ENCODE results near the gene DUSP8.
"Not testable (repeated sequence)": the region's sequence is repeated elsewhere in the genome, so short reads cannot be mapped to it uniquely, and the experiment has no call there.

DUSP8 gene

DNA sequence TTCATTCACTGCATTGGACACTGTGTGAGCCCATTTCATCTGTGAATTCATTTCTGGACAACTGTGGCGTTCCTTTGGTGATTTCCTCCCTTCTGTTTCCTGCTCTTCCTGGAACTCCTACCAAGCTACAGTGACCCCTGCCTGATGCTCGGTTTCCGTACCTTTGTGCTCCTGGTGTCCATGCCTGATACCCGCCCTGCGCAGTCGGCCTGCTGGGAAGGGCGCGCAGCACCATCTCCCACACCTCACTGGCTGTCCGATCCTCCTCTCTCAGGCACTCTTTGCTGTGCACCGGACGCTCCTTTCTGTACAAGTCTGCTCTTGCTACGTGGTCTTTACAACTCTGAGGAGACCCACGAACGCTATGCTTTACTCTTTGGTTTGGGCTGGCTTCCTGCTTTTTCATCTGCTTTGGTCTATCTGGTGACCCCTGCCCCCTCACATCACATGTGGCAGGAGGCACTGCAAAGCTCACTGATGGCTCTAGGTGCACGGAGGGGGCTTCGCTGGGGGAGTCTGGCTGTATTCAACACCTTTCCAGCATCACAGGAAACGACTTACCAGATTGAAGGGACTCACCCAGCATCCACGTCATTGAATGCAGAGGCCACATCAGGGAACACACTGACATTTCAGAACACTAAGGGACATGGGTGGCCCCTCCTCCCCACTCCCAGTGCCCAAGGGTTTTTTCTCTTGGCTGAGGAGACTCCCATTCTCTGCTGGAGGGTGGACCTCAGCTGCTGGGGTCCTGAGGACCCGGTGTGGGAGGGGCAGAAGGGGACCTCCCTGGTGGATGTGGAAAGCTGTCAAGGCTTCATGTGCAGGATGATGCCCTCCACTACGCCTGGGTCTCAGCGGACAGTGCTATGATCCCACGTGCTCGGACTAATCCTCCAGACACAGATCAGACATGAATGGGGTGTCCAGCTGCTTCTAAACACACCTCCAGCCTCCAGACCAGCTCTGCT lies 58.5 kb downstream of the DUSP8 start:
- Histone ChIP-seq H3K4me3 (ENCODE audit: low read length) (no peak overlapping the region), H3K9me3 (ENCODE audit: low read length) (no peaks in the 10 kb centered on the region), H3K36me3 (ENCODE audit: insufficient read depth, low read length) (no peaks in the 10 kb centered on the region), H3K4me1 (ENCODE audit: insufficient read depth, low read length) (peaks cover 2% of the 10 kb centered on the region), H3K27me3 (ENCODE audit: insufficient read depth, low read length) (no peaks in the 10 kb centered on the region), H2AFZ (ENCODE audit: low read depth, low read length) (no peak overlapping the region)

DNA sequence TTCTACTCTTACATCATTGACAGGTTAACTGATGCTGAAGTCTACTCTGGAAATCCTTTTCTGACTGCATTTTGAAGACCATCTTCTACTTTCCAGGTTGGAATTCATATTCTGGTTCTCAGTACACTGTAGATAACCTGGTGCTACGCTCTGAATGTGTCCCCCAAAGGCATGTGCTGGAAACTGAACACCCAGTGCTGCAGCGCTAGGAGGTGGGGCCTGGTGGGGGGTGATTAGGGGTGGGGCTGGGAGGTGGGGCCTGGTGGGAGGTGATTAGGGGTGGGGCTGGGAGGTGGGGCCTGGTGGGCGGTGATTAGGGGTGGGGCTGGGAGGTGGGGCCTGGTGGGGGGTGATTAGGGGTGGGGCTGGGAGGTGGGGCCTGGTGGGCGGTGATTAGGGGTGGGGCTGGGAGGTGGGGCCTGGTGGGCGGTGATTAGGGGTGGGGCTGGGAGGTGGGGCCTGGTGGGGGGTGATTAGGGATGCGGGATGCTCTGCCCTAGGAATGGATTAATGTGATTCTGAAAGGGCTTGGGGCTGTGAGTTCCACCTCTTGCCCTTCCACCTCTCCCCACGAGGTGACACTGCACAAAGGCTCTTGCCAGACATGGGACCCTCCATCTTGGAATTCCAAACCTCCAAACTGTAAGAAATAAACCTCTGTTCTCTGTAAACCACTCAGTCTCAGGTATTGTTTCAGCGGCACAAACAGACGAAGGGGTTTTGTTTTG lies 59.4 kb downstream of the DUSP8 start:
- H3K27me3 ChIP-seq (ENCODE audit: insufficient read depth, low read length); H3K9me3 ChIP-seq (ENCODE audit: low read length); H3K4me3 ChIP-seq (ENCODE audit: low read length); H3K36me3 ChIP-seq (ENCODE audit: insufficient read depth, low read length); H3K4me1 ChIP-seq (ENCODE audit: insufficient read depth, low read length); H2AFZ ChIP-seq (ENCODE audit: low read depth, low read length): not testable (repeated sequence)

DNA sequence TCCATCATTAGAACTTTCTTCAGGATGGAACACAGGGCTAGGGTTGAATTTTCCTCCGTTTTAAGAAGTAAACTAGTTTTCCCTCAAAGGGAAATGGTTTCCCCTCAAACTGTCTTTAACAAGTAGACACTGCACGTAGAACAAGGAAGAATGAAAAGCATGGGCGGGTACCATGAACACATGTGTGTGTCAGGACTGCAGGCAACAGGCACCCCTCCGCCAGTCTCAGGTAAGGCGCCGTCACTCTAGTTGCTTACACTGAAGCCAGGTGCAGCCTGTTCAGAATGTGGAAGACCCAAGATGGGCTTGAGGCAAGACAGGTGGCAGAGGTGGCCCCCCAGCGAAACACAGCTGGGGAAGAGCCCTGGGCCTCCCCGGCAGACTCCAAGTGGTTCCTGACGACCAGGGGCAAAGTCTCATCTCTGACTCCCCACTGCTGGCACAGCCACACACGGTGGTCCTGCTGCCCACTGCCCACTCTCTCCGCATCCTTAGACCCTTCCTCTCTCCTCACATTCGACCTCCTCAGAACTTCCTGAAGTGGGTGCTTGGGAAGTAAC lies 60.1 kb downstream of the DUSP8 start:
- no peak overlapping the region for H3K4me3 ChIP-seq (ENCODE audit: low read length)
- H3K36me3 ChIP-seq (ENCODE audit: insufficient read depth, low read length): no peaks in the 10 kb centered on the region
- peaks cover 2% of the 10 kb centered on the region for H3K4me1 ChIP-seq (ENCODE audit: insufficient read depth, low read length)
- H2AFZ ChIP-seq (ENCODE audit: low read depth, low read length): no peak overlapping the region
- H3K9me3 ChIP-seq (ENCODE audit: low read length): no peaks in the 10 kb centered on the region
- H3K27me3 ChIP-seq (ENCODE audit: insufficient read depth, low read length): no peaks in the 10 kb centered on the region

- Histone ChIP-seq H3K27me3 (ENCODE audit: insufficient read depth, low read length) (no peaks in the 10 kb centered on the region), H3K4me3 (ENCODE audit: low read length) (no peak overlapping the region), H3K9me3 (ENCODE audit: low read length) (no peaks in the 10 kb centered on the region), H3K4me1 (ENCODE audit: insufficient read depth, low read length) (peaks cover 2% of the 10 kb centered on the region), H2AFZ (ENCODE audit: low read depth, low read length) (no peak overlapping the region), H3K36me3 (ENCODE audit: insufficient read depth, low read length) (no peaks in the 10 kb centered on the region)
These were observed 61.1 kb downstream of the DUSP8 start for GRCh38 chr11:1510928-1511327.

- not testable (repeated sequence) for H3K9me3 ChIP-seq (ENCODE audit: low read length); H2AFZ ChIP-seq (ENCODE audit: low read depth, low read length)
These were observed 61.7 kb downstream of the DUSP8 start for GRCh38 chr11:1510351-1510750.

GRCh38 chr11:1509626-1510255 lies 62.3 kb downstream of the DUSP8 start:
- Histone ChIP-seq H3K36me3 (ENCODE audit: insufficient read depth, low read length) (no peaks in the 10 kb centered on the region), H3K4me3 (ENCODE audit: low read length) (no peak overlapping the region), H3K27me3 (ENCODE audit: insufficient read depth, low read length) (no peaks in the 10 kb centered on the region), H3K9me3 (ENCODE audit: low read length) (no peaks in the 10 kb centered on the region), H2AFZ (ENCODE audit: low read depth, low read length) (no peak overlapping the region), H3K4me1 (ENCODE audit: insufficient read depth, low read length) (no peaks in the 10 kb centered on the region)

More at GRCh38 chr11:1510351-1510750, 61.7 kb downstream of the DUSP8 start:
- H3K36me3 ChIP-seq (ENCODE audit: insufficient read depth, low read length); H3K27me3 ChIP-seq (ENCODE audit: insufficient read depth, low read length); H3K4me1 ChIP-seq (ENCODE audit: insufficient read depth, low read length); H3K4me3 ChIP-seq (ENCODE audit: low read length): not testable (repeated sequence)

DNA sequence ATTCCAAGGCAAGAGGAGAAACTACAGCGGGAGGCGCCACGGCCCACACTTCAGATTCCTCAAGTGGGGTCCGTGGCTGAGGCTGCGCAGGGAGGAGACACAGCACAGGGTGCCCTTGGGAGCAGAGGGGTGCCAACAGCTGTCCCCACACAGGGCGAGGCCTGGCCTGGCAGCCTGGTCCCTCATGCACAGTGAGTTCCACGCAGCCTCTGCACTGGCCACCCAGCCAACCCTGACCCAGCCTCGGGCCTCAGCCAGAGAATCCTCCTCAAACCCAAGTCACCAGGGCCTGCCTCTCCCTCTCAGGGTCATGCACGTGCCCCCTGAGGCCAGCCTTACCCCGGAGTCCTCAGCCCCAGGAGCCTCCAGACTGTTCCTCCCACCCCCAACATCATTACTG lies 63.1 kb downstream of the DUSP8 start:
- Histone ChIP-seq H3K36me3 (ENCODE audit: insufficient read depth, low read length) (no peaks in the 10 kb centered on the region), H3K27me3 (ENCODE audit: insufficient read depth, low read length) (no peaks in the 10 kb centered on the region), H2AFZ (ENCODE audit: low read depth, low read length) (no peak overlapping the region), H3K4me3 (ENCODE audit: low read length) (no peak overlapping the region), H3K9me3 (ENCODE audit: low read length) (no peaks in the 10 kb centered on the region), H3K4me1 (ENCODE audit: insufficient read depth, low read length) (no peaks in the 10 kb centered on the region)

GRCh38 chr11:1508491-1508891 lies 63.6 kb downstream of the DUSP8 start:
- no peaks in the 10 kb centered on the region for H3K9me3 ChIP-seq (ENCODE audit: low read length)
- H3K36me3 ChIP-seq (ENCODE audit: insufficient read depth, low read length): no peaks in the 10 kb centered on the region
- H3K4me3 ChIP-seq (ENCODE audit: low read length): no peak overlapping the region
- H3K27me3 ChIP-seq (ENCODE audit: insufficient read depth, low read length): no peaks in the 10 kb centered on the region
- no peak overlapping the region for H2AFZ ChIP-seq (ENCODE audit: low read depth, low read length)
- H3K4me1 ChIP-seq (ENCODE audit: insufficient read depth, low read length): no peaks in the 10 kb centered on the region

DNA sequence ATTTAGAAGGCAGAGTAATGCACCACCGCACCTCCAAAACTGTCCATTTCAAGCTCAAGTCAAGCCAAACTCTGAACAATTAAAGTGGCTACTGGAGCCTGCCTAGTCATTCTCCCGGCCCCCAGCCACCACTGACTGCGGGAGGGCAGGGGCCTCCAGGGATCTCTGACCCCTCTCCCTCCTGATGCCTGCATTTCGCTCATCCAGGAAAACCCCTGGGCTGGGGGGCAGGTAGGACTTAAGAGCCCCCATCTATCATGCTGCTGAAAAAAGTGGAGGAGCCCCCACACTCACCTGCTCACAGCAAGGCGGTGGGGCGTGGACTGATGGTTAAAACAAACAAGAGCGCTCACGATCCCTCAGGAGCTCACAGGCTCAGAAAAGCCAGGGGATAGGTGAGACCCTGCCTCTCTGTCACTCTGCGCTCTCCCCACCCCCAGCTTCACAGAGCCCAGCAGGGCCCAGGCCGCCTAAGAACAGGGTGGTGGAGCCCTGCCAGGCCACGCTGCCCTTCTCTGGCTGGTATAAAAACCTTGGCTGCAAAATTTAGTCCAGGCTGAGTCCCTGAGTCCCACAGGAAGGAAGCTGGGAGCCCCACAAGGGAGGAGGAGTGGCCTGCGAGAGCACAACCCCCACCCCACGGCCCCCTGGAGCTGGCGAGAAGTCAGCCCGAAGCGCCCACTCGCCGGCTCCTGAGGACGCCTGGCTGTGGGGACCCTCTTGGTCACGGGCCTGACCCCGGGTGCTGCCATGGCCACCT lies 64.5 kb downstream of the DUSP8 start:
- Histone ChIP-seq H3K4me1 (ENCODE audit: insufficient read depth, low read length) (no peaks in the 10 kb centered on the region), H3K9me3 (ENCODE audit: low read length) (no peaks in the 10 kb centered on the region), H3K27me3 (ENCODE audit: insufficient read depth, low read length) (no peaks in the 10 kb centered on the region), H2AFZ (ENCODE audit: low read depth, low read length) (no peak overlapping the region), H3K36me3 (ENCODE audit: insufficient read depth, low read length) (no peaks in the 10 kb centered on the region), H3K4me3 (ENCODE audit: low read length) (no peak overlapping the region)

DNA sequence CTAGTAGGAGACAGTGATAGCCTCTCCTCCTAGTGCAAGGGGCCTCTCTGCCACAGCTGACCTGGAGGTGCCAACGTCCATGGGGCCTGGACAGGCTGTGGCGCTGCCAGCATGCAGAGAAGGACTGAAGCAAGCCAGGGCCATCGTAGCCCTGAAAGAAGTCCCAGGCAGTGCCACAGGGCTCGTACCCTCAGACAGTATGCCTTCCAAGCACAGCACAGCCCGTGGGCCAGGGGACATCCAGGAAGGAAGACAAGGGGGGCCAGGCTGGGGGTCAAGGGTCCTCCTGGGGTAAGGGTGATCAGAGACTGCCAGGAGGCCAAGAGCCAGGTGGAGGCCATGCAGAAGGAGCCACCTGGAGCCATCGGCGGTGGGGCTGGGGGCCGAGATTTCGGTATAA lies 65.1 kb downstream of the DUSP8 start:
- no peaks in the 10 kb centered on the region for H3K9me3 ChIP-seq (ENCODE audit: low read length)
- no peak overlapping the region for H2AFZ ChIP-seq (ENCODE audit: low read depth, low read length)
- H3K27me3 ChIP-seq (ENCODE audit: insufficient read depth, low read length): no peaks in the 10 kb centered on the region
- H3K4me1 ChIP-seq (ENCODE audit: insufficient read depth, low read length): no peaks in the 10 kb centered on the region
- H3K4me3 ChIP-seq (ENCODE audit: low read length): no peak overlapping the region
- no peaks in the 10 kb centered on the region for H3K36me3 ChIP-seq (ENCODE audit: insufficient read depth, low read length)

DNA sequence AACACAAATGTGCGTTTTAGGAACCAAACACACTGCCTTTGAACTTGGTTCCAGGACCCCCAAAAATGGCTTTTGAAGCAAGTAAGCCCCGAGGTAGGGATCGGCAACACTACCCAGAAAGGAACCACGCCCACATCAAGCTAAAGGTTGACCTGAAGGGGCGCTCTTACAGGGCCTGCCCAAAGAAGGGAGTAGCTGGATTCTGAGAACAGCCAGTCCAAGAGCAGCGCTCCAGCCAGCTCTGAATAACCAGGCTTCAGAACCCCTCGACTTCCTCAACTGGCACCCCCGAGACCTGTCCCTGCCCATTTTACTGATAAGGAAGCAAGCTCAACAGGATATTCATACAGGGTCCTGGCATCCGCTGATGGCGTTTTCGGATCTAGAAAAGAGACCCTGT lies 66.6 kb downstream of the DUSP8 start:
- no peak overlapping the region for H2AFZ ChIP-seq (ENCODE audit: low read depth, low read length)
- no peaks in the 10 kb centered on the region for H3K9me3 ChIP-seq (ENCODE audit: low read length)
- no peaks in the 10 kb centered on the region for H3K4me1 ChIP-seq (ENCODE audit: insufficient read depth, low read length)
- no peaks in the 10 kb centered on the region for H3K27me3 ChIP-seq (ENCODE audit: insufficient read depth, low read length)
- H3K36me3 ChIP-seq (ENCODE audit: insufficient read depth, low read length): no peaks in the 10 kb centered on the region
- no peak overlapping the region for H3K4me3 ChIP-seq (ENCODE audit: low read length)

DNA sequence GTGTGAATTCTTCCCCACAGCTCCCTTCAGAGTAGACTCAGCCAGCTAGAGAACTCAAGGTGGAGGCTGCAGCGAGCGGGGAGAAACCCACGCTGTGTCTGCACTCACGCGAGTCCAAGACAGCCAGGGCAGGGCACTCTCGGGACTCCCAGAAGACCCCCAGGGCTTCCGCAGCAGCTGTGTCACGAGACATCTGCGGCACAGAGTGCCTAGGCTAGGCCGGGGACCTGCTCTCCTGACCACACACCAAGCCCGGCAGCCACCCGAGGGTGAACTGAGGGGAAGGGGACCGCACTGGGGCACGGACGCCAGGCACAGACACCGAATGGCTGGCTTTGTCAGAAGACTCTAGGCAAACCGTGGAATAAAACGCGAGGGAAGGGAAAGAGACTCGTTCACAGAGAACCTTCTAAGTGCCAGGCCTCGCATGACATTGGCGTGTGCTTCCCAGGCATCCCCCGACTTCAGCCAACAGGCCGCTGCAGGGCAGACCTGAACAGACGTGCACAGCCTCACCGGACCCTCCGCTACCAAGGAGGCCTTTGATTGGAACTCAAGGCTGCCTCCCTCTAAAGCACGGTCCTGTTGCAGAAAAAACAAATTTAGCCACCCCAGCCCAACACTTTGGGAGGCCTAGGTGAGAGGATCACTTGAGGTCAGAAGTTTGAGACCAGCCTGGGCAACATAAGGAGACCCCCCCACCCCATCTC lies 67.3 kb downstream of the DUSP8 start:
- no peaks in the 10 kb centered on the region for H3K9me3 ChIP-seq (ENCODE audit: low read length)

More for the DNA sequence above, 67.3 kb downstream of the DUSP8 start:
- Histone ChIP-seq H3K27me3 (ENCODE audit: insufficient read depth, low read length) (no peaks in the 10 kb centered on the region), H3K36me3 (ENCODE audit: insufficient read depth, low read length) (no peaks in the 10 kb centered on the region), H3K4me1 (ENCODE audit: insufficient read depth, low read length) (no peaks in the 10 kb centered on the region), H2AFZ (ENCODE audit: low read depth, low read length) (no peak overlapping the region), H3K4me3 (ENCODE audit: low read length) (no peak overlapping the region)

All from neuron (in vitro differentiated cells).